Astrocyte of the spinal cord (primary cell): ENCODE results near the gene INS.

Experiments used
- DNase-seq: peaks from one replicate; pipeline ENCODE4 v3.0.0; 2011; ENCODE audit warnings: low read depth, low spot score
- H3K4me3 ChIP-seq: 2 replicates; pipeline ENCODE4 v1.5.1; 2011; ENCODE audit warnings: low read depth, mild to moderate bottlenecking, low read length, moderate library complexity
- in situ Hi-C: cut with HindIII; loops from 2 replicates; pipeline ENCODE4 v1.10.0; 2017; ENCODE audit warnings: low sequenced_read_pairs
- TF ChIP-seq, protein P1 (sequence below): IDR thresholded peaks from 2 replicates; pipeline ENCODE4 v1.5.1; 2012; ENCODE audit warnings: low read depth, mild to moderate bottlenecking, low read length, inconsistent platforms

The INS gene

DNA sequence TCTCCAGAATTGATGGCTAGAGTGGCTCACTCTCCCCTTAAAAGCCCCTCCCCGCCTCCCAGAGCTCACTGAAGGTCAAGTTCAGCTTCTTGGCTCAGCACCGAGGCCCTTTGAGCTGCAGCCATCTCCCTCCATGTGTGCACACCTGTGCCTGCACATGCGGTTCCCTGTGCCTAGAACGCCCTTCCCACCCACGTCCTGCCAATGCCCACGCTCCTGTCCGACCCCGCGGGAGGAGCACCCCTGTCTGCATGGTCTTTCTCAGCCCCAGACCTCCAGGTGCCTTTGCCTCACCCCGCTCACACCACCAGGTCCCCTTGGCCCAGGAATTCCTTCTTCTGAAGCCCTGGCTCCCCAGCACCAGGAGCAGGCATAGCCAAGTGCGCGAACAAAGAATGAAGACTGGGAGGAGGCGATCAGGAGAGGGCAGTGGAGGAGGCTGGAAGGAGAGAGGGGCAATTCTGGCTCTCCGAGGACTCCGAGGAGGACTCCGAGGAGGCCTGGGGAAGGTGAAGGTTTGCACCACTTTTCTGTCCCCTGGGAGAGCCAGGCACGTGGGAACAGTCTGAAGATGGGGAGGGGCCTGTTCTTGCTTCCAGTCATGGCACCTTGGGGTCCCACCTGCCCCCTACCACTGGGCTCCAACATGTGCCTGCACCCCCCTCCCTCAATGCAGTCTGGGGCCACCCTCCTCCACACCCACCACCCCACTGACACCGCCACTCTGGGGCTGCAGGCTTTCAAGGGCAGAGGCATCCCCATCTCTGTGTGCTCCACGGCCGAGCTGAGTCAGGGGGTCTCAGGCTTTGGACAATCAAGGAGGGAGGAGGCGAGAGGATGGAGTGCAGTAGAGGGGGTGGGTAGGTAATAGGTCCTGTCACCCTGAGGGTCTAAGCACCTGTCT, 39.5 kb downstream of the INS start:
- no peak overlapping the region for H3K4me3 ChIP-seq
- DNase-seq, result no peak
- in situ Hi-C loops, result no loop called here
- TF ChIP-seq, protein P1, sequence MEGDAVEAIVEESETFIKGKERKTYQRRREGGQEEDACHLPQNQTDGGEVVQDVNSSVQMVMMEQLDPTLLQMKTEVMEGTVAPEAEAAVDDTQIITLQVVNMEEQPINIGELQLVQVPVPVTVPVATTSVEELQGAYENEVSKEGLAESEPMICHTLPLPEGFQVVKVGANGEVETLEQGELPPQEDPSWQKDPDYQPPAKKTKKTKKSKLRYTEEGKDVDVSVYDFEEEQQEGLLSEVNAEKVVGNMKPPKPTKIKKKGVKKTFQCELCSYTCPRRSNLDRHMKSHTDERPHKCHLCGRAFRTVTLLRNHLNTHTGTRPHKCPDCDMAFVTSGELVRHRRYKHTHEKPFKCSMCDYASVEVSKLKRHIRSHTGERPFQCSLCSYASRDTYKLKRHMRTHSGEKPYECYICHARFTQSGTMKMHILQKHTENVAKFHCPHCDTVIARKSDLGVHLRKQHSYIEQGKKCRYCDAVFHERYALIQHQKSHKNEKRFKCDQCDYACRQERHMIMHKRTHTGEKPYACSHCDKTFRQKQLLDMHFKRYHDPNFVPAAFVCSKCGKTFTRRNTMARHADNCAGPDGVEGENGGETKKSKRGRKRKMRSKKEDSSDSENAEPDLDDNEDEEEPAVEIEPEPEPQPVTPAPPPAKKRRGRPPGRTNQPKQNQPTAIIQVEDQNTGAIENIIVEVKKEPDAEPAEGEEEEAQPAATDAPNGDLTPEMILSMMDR, result no peak

DNA sequence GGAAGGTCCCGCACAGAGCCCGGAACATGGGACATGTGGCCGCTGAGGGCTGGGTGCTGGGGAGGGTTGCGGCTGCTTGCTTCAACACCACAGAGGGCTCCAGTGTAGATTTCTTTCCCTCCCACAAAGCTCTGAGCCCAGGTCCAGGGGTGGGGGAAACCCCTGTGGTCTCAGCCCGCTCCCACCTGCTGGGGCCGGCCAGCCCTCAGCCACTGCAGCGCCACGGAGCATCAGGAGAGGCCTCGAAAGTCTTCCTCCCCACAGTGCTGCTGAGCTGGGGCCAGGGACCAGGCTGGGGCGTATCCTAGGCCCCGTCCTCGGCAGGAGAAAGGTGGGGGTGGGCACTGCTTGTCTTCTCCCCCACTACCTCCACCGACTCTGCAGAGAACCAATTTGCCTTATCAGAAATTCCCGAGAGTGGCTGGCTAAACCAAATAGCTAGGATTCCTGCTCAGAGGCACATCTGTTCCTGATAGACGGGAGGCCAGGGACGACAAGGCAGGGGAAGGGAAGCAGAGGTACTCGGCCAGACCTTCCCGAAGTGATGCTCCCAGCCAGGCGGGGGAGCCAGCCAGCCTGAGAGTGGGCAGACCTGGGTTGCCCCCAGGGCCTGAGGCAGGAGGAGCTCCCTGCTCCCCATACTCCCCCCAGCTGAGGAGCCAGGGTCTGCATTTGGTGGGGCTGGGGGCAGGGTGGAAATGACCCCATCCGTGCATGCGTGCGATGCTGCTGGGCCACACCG, 40.5 kb downstream of the INS start:
- TF ChIP-seq, protein P1, result no peak
- H3K4me3 ChIP-seq, result no peak overlapping the region
- in situ Hi-C loops, result no loop called here
- DNase-seq, result no peak

DNA sequence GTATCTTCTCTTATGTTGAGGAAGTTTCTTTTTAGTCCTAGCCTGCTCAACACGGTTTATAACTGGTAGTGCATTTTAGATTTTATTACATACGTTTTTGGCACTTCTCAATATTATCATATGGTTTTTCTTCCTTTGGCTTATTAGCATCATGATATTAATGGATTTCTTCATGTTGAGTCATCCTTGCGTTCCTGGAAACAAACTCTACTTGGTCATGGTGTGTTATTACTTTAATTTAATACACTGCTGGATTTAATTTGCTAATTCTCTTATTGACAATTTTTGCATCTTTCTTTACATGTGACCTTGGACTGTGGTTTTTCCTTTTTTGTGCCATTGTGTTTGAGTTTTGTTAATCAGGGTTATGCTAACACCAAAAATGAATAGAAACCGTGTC, 42.3 kb downstream of the INS start:
- TF ChIP-seq, protein P1, result no peak
- no peak for DNase-seq
- no peak overlapping the region for H3K4me3 ChIP-seq
- in situ Hi-C loops, result no loop called here

DNA sequence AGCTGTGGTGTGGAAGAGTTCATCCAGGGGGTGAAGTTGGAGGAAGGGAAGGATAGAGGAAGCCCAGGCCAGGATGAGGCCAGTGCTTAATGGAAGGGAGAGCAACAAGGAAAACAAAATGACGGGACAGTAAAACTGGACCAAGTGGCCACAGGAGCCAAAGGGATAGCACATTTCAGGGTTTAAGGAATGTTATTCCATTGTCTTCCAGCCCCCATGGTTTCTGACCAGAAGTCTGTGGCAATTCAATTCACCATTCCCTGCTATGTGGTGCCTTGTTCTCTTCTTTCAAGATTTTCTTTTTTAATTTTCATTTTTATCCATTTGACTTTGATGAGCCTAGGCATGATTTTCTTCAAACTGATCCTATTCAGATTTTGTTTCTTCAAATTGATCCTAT, 44.3 kb downstream of the INS start:
- DNase-seq, result no peak
- in situ Hi-C loops, result no loop called here
- no peak overlapping the region for H3K4me3 ChIP-seq
- TF ChIP-seq, protein P1, result no peak

DNA sequence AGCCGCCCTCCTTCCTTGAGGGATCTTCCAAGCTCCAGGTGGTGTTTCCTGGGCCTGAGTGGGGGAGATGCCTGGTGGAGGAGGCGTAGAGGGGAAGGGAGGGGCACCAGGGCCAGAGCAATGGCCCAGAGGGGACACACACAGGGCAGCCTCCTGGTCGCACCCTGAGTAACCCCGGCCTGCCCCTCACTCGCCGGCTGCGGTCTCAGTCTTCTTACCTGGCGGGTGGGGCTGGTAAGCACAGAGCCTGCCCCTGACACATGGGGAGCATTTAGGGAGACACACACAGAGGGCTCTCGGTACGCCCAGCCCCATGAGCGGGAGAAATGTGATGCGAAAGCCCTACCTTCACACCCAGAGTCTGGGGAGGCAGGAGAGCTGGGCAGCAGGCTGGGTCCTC, 45.7 kb downstream of the INS start:
- in situ Hi-C loops, result no loop called here
- TF ChIP-seq, protein P1, result no peak
- DNase-seq, result no peak
- no peak overlapping the region for H3K4me3 ChIP-seq

DNA sequence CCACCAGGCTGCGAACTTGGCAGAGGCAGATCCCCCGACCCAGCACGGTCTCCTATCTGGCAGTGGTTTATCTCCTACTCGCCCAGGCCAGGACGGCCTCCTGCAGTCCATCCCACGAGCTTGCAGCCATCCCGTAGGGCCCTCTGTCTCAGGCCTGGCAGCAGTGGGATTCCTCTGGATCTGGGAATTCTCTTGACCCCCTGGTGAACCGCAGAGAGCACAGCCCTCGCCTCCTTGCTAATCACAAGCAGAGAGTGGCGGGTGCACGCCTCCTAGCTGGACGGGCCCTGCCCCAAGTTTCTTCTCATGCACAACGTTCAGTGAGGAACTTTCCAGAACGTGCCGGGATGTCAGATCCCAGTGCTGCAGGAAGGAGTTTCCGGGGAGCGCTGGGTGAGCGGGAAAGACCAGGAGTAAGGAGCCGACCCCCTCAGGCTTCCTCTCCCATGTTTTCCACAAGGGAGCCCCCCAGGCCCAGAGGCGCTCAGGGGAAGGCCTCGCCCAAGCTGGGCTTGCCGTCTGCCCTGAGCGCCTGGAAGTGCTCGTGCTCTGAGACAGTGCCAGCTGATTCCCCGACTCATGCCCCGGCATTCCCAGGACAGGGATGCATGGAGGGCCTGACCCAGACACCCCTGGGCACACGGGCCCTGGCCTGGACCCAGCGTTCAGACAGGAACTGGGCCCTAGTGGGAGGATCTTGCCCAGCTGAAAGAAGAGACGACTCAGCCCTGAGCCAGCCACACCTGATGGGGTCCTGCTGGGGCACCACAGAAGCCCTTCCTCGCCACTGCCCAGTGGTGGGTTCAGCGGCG, 46.4 kb downstream of the INS start:
- no peak for DNase-seq
- TF ChIP-seq, protein P1, result no peak
- in situ Hi-C loops, result no loop called here
- H3K4me3 ChIP-seq, result no peak overlapping the region
